Frontal cortex (tissue), 4 donors: Measurements from ENCODE around the gene GPHN. TPM values are rescaled to one million over a fixed set of nuclear protein-coding genes. Genes with fewer than 3 reads are reported as not detected.

Experiments
- DNase-seq, 2 donors: peaks; one replicate each; pipeline ENCODE4 v3.0.0; 2012; ENCODE audit warnings: low spot score in 2 of 2
- FAIRE-seq: peaks from 2 replicates; lab custom pipeline; 2012; peaks lifted over from hg19 to GRCh38; lab: Jason Lieb, UNC
- total RNA-seq: library from RNA; depleted of rRNA; stranded (reverse); fragments of >200 nt; gene quantifications from one replicate; pipeline ENCODE4 v1.2.3, GENCODE V29; 2014
- donor health status: control.
- donor health status: control.
- donor health status: control.

GPHN gene
- 102 TPM for total RNA-seq

DNA sequence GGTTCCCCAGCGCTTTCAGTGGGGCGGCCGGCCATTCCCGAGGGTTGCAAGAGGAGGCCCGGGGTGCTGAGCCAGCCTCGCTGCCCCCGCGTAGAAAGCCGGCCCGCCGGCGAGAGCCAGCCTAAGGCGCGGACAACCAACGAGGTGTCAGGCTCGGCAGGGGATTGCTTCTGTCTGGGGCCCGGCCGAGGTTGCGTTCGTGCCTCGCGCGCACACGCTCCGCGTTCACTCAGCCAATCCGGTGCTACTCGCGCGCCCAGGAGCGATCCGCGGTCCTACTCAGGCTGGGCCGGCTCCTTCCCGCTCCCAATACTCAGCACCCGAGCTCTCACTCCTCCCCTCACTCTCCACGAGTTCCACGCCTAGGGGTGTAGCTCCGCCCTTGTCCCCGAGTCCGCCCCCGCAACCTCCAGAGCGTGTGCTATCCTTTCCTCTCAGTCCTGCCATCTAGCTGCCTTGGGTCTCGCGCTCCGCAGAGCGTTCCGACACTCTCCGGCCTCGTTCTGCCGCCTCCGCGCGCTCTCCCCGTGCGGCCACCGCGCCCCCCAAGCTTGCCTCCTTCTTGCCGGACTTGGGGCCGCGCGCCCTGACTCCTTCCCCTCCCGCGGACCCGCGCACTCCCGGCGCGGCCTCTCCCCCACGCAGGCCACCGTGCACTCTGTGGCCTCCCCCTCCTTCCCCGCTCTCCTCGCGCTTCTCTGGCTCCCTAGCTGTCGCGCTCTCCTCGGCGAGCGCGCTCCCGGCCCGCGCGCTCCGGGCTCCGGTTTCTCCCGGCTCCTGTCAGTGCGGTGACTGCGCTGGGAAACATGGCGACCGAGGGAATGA lies at the start of gene GPHN:
Gene GPHN, plus strand, starts transcription at position 426 of the 825 bp plus-strand sequence.
- DNase-seq: peak; percentile 85 to 89
- no peak for FAIRE-seq

DNA sequence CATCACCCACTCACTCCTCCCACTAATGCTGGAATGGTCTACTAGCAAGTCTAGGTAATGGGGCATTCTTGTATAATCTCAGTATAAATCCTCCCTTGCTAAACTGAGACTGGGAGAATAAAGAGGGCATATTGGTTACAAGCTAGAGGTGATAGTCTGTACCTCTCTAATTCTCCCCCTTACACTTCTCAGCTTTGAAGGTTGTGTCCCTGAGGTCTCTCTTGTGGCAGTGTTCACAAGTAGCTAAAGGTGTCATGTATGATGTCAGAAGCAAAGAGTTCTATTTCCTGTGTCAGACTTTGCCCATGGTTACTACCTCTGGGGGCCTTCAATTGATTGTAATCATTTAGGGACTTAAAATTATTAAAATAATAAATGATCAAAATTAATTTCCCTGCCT lies 48.3 kb upstream of the GPHN start:
- DNase-seq (no peak), FAIRE-seq (no peak)

DNA sequence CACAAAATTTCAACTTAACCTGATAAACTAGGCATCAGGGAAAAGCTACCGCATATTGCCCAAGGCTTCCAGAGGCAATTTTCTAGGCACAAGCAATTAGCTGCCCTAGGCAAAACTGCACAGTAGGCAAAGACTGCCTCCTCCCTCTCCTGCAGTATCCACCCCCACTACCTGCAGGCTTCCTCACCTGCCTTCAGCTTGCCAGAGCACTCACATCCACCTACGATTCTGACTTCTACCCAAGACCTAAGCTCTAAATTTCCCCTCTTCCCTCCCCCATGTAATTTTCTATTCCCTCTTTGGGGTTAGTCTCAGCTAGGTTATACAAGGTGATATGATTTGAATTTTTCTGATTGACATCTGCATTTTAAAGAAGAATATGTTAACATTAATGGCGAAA lies 43.7 kb upstream of the GPHN start:
- DNase-seq (no peak), FAIRE-seq (no peak)

DNA sequence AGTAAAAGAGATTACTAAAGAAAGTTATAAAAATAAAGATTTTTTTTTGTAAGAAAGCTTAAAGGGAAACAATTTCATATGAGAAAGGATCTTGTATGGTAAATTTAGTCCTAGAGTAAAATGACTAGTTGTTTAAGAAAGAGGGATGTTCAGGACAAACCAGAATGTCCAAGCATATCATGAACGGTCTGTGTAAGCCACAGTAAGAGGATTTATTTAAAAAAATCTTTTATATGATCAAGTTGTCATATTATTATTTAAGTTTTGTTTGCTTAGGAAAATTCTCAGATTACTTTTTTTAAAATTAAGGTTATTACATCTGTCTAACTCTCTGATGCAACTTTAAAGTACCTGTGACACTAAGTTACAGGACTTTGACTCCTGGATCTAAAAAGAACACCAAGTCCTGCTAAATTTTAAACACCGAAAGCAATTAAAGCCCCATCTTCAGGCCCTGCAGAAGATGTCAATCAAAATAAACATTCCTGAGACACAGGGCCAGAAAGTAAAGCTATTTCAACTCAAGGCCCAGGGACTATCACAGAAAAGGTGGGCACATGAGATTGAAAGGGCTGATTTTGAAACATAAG lies 39.1 kb upstream of the GPHN start:
- FAIRE-seq: no peak
- DNase-seq: no peak

DNA sequence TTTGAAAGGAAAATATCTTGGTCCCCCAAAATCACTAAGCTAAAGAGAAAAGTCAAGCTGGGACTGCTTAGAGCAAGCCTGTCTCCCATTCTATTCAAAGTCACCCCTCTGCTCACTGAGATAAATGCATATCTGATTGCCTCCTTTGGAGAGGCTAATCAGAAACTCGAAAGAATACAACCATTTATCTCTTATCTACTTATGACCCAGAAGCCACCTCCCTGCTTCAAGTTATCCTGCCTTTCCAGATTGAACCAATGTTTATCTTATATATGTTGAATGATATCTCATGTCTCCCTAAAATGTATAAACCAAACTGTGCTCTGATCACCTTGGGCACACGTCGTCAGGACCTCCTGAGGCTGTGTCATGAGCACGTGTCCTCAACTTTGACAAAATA lies 36.4 kb upstream of the GPHN start:
- no peak for FAIRE-seq
- no peak for DNase-seq

DNA sequence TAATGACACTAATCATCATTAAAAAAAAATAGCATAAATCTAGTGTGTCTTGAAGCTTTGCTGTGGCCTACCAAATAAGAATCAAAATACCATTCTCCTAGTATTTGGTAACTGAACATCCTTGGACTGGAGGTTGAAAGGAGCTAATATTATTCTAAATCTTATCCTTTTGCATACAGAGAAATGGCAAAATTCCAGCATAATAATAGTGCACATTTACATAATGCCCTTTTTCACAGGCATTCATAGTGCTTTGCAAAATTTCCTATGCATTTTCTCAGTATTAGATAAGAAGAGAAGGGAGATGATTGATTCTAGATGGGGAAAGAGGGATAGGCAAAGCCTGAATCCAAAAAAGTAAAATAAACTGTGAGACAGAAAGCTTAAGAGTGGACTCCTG lies 35.7 kb upstream of the GPHN start:
- DNase-seq (no peak), FAIRE-seq (no peak)

DNA sequence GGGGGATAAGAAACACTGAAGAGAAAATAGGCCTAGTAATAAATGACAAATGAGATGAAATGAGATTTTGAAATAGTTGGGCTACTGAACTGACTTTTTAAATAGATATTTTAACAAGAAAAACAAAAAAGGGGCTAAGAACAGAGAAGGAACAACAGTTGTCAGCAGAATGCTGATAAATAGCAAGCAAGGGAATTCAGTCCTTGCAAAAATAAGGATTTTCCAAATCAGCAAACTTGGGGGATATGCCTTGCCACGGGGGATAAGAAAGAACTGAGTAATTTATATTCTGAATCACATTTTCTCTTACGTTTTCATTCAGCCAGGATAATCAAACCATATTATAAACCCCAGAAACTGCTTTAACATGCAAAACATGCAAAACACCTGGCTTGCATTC lies 34.7 kb upstream of the GPHN start:
- FAIRE-seq (no peak), DNase-seq (no peak)

DNA sequence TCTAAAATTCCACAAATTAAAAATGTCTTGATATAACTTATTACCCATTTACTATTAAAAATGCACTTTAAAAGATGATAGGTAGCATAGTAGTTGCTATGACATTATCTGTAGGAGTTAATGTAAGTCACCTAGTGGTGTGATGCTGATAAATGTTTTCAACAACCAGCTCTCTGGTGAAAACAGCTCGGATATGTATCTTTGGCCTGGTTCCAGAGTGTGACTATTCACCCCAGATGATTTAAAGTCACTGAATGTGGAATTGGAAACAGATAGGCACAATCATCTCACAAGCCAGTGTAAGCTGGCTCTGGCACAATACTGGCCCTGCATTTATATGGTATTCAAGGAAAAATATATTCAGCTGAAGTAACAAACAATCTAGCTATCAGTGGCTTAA lies 31.0 kb upstream of the GPHN start:
- DNase-seq (no peak), FAIRE-seq (no peak)

DNA sequence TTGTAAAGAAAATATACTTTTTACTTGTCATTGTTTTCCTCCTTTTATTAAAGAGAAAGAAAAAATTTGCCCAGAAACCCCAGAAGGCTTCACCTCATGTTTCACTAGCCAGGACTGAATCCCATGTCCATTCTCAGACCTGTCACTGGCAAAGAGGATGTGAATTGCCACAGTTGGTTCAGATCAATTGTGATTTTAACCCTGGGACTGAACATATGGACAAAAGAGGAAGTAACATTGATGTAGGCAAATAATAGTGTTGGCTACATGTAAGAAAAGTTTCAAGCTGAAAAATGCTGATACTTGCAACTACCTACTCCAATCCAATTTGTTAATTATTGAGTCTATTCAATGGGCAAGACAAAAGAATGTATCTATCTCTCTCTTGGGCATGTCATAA lies 30.4 kb upstream of the GPHN start:
- FAIRE-seq (no peak), DNase-seq (no peak)

DNA sequence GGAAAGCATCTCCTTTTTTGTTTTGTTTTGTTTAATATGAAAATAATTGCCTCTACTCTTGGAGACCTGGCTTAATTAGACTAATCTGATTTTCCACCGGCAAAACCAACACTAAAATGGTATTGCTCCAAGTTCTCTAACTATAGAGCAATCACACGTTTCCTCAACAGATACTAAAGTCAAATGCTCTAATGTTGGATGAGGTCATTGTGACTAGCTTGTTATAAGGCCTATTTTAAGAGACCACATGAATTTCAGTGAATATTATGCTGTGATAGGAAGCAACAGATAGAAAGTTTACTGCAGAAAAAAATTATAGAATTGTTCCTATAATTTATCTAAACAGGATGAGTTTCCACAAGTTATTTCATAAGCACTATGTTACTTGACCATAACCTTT lies 25.1 kb upstream of the GPHN start:
- FAIRE-seq (no peak), DNase-seq (no peak)

DNA sequence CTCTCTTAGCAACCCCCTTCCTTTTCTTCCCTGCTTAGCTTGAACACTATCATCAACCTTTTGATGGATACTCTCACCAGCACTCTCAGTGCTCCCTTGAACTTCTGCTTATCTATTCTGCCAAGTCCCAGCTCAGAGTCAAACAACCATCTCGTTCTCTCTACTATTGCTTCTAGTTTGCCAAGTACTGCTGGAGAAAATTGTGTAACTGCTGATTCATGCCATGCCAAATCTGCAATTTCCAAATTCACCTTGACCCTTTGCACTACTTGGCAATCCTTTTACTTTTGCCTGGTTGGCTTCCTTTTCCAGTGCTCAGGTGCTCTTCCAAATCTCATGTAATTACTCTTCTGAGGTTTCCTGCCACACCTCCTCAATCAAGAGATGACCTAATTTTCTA lies 24.6 kb upstream of the GPHN start:
- DNase-seq (no peak), FAIRE-seq (no peak)

DNA sequence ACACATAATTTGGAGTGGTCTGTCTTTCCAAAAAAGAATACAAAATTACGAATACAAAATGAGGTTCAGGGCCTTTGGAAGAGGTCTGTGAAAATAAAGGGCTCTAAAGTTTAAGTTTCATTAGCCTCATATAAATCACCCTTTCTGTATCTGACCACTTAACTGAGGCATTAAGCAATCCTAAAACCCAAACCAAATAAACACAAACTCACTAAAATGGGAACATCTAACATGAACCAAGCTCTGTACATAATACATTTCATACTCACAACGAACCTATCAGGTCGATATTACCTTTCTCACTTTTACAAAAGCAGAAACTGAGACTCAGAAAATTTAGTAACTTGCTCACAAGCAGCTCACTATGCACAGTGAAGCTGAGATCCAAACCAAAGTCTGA lies 22.9 kb upstream of the GPHN start:
- FAIRE-seq: no peak

DNA sequence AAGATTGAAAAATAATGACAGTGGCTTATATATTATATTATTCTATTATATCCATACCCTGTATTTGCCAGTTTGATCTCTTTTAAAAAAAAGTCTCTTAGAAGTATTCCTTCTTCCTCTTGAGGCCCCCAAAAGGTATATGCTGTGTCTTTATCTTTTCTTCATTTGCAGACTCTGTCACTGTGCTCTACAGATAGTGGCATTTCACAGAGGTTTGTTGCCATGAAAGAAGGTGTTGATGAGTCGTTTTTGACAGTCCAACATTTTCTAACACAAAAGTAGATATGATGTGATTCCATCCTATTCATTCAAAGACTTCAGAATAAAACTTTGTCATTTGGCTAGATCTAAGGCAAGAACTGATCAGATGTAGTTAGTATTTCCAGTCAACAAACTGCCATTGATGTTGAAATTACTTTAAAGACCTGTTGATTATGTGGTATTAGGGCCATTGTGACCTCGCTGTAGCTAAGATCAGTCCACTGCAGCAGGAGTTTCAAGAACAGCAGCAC lies 22.0 kb upstream of the GPHN start, which contains the start of gene CCDC196:
Gene CCDC196, plus strand, starts transcription at position 462 of the 512 bp plus-strand sequence. CDS start 132 bp downstream, outside the sequence.
- FAIRE-seq (no peak), DNase-seq (no peak)

More for the DNA sequence above, 22.9 kb upstream of the GPHN start:
- DNase-seq: no peak

DNA sequence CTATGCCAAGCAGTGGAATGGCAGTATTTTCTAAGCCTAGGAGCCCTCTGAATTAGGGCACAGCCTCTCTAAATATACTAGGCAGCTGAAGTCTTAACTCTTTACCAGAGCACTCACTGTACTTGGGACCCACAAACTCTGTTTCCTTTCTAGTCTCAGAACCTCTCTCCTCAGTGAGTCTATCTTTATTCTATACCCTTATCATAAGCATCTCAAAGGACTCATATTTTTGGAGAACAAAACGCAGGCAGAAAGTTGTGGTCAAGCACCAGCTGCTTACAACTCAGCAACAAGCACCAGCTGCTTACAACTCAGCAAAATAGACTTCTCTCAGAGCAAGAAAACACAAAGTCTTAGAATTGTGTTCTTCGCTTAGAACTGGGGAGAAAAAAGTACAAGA lies 20.8 kb upstream of the GPHN start:
- DNase-seq (no peak), FAIRE-seq (no peak)

DNA sequence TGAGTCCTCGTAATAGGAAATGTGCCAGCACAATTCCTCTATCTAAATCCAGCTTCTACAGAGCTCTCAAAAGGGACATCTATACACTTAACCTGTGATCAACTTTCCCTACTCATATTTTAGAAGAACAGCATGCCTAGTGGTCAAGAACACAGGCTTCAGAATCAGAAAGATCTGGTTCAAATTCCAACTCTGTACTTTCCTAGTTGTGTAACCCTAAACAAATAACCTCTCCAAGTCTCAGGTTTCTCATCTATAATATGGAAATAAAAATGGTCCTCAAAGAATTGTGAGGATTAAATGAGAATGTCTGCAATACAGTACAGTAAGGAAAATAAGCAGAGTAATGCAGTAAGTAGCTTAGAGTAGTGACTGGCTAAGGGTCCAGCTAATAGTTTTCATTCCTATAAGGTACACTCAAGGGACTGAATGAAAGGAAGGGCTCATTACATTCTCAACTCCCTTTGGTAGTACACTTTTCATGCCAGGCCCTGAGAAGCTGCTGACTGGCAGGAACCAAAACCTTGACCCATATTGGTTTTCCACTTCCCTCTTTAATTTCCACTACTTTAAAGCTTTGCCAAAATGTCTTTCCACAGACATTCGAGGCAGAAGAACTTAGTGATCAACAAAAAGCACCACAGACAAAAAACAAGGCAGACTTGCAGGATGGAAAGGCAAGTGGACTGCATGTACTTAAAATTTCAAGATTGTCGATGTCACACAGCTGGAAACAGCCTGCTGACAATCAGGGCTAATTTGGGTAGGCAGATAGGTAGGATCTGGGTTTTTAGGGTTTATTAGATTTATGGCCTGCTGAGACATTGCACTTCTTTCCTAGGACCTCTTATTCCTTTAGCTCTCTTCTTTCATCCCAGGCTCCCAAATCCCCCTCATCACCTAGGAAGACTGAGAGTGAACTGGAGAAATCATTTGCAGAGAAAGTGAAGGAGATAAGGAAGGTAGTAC lies 17.5 kb upstream of the GPHN start:
- DNase-seq: no peak

DNA sequence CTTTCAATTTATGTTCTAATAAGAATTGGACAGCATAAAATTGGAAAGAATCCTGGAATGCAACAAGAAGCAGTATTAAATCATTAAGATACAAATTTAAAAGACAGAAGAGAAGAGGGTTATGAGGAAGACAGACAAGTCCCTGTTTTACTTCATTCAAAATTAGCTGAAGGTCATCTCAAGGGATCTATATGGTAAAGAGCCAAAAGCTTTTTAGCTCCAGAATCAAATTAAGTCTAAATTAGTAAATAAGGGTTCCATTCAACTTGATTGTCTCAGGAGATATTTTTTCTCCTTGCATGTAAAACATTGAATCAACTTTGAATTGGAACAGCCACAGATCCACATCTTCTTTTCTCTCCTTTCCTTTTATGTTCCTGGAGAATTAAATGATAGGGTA lies 14.2 kb upstream of the GPHN start:
- FAIRE-seq: no peak
- DNase-seq: no peak

More for the DNA sequence above, 17.5 kb upstream of the GPHN start:
- no peak for FAIRE-seq

DNA sequence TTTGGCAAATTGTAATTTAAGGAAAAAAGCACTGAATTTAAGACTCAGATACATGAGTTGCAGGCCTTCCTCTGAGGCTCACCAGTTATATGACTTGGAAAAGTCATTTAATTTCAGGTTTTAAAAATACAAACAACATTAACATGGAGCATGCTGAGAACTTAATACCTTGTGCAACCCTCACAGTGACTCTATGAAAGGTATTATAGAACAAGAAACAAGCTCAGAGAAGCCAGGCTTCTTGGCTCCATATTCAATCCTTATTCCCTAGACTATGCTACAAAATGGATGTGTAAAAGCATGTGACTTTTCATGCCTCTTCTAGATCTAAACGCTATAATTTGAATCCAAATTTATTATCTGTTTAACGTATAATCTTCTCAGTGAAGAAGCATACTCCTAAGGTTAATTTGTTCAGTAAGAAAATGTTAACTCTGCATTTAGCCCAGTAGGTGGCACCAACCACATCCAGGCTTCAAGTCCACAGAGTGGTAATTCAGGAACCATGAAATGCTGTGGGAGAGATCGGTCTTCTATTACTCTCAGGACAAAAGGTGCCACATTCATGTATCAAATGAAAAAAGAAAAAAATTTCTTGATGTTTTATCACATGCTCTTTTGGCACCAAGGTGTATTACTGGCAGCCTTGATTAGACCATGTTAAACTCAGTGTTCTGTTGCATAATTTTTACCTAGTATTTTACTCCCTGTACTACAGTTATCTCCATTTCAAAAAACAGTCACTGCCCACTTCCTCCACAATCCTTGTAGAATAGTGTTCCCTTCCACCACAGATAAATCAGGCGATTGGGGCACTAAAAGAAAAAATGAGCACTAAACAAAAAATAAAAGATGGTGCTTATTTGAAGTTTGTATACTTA lies 12.5 kb upstream of the GPHN start:
- DNase-seq: peak in 1 of 2 donors; percentile 24
- peak; percentile 97 for FAIRE-seq

DNA sequence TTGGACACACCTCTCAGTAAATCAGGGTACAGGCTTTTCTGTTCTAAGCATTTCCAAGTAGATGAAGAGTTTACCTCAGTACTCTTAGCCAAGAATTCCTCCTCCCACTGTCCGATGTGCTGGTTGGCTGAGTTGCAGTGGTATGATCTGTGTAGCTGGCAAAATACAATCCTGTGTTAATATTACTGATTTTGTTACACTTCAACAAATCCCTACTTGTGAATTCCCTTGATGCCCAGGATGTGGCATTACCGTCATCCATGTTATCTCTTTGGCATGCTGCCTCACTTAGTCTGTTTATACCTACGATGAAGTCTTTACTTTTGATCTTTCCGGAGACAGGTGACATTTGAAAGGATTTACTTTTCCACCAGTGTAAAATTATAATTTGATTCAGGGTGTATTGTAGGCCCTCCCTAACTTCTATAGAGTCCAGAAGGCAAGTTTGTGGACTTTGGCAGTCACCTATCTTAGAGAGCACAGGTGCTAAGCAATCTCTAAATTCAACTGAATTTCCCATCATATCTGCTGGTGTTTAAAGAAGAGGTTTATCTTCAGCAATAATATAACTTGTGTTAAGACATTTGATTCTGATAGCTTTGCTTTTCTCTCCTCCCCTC lies 11.6 kb upstream of the GPHN start:
- no peak for FAIRE-seq
- DNase-seq: no peak

DNA sequence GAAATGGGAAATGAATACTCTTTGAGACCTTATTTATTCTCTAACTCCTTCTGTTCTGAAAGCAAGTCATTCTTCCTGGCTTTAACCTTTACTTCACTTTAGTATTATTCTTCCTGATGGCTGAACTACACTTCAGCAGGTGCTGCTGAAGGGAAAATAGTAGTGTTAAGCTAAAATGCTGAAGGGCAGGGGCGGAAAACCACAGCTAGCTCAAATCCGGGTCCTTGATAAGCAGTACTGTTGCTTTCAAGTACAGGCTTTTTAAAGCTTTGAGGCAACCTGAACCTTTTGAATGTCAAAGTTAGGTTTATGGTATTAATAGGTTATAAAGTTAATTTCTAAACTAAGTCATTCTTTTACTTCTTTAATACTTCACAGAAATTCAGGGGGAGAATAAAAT lies 11.0 kb upstream of the GPHN start:
- FAIRE-seq: no peak
- DNase-seq: no peak
